OCI-M2 (cell line): ENCODE data around the gene PSMB8.
"Not testable (repeated sequence)": the region's sequence is repeated elsewhere in the genome, so short reads cannot be mapped to it uniquely, and the experiment has no call there.

Experiments
- DNase-seq: peaks from one replicate; lab custom pipeline; 2025; ENCODE audit not compliant: unreplicated experiment; lab: John Stamatoyannopoulos, UW

PSMB8 gene

DNA sequence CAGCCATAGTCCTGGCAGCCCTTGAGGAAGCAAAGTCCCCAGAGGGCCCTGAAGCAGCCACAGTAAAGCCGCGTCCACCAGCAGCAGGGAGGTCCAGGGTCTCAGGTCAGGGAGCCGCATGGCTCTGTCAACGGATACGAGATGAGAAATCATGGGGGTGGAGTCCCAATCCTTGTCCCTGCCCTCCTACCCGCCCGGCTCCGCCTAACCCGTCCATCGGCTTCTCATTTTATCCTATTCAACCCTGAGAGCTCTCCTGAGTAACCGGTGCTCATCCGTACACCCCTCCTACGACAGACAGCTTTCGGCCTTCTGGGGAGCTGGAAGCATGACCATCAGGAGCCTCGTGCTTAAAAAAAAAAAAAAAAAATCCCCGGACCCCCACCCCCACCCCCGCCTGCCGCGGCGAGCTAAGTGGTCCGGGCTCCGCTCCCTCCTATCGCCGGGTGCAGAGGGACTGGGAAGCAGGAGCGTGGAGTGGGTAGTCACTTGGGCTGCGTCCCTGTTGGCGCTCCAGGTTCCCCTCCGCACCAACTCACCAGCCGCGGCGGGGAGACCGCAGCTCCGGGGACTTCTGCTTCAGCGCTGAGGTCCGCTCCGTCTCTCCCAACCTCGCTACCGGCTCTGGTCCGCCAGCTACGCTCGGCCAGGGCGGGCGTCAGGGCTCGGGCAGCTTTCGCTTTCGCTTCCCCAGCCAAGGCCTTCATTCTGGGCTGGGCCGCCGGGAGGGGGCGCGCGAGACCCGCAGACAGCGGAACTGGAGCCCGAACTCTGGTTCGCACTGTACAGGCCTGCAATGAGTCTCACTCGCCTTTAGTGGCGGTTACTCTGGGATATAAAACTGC is 5.5 kb downstream of the PSMB8 start, which contains the start of gene TAP2:
Gene TAP2, minus strand, starts transcription at position 626 of the 845 bp plus-strand sequence. Its CDS starts 506 bp downstream, at position 120.
- DNase-seq = peak; percentile 88

DNA sequence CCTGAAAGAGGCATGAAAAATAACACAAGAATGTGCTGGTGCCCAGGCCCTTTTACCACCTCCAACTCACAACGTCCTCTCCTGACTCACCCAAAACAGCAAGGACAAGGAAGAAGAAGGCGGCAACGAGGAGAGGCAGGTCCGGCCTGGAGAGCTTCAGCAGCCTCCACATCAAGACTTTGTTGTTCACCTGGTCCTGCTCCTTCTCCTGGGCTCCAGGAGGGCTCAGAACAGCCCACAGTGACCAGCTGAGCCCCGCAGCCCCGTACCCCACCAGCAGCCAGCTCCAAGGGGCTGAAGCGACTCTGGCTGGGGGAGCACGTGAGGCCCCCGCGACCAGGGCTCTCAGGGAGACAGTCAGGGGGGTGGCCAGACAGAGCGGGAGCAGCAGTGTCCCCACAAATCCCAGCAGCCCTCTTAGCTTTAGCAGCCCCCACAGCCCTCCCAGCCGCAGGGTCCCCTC is 6.2 kb downstream of the PSMB8 start:
- no peak for DNase-seq

DNA sequence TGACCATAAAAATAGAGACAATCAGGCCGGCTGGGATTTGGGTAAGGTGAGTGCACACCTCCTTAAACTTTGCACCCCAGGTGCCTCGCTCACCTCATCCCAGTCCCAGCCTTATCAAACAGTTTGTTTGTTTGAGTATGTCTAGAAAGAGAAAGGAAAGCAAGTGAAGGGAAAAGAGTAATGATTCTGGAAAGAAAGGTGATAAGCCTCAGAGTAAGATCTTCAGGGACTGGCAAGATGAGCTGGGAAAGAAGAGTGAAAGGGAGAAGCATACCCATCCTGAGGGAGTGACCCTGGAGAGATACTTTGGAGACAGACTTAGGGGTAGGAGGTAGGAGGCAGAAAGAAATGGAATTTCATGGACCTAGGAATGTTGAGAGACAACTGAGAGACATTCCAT is 7.0 kb downstream of the PSMB8 start:
- DNase-seq = no peak

DNA sequence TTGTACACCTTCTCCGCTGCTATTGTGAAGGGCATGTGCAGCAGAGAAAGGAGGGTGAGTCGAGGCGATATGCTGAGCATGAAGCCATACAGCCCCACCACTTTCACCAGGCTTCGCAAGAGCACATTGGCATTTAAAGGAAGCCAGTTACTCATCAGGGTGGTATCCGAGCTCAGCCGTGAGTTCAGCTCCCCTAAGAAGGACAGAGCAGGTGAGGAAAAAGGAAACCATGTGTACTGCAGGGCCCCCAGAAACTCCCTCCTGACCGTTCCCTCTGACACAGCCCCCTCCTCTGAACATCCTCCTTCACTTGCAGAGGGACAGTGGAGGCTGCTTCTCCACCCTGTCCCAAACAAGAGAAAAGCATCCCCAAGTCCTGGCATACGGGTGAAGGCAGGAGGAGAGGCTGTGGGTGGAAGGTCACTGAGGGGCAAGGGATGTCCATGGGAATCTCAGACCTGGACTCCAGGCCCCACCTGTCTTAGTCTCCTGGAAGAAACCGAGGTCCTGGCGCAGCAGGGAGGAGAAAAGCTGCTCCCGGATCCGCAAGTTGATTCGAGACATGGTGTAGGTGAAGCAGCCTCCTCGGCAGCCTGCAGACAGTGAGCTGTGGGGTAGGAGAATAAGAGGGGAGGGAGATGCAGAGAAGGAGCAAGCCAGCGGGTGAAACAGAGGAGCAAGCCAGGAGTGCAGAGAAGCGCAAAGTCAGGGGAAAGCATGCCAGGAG is 8.5 kb downstream of the PSMB8 start:
- no peak for DNase-seq

DNA sequence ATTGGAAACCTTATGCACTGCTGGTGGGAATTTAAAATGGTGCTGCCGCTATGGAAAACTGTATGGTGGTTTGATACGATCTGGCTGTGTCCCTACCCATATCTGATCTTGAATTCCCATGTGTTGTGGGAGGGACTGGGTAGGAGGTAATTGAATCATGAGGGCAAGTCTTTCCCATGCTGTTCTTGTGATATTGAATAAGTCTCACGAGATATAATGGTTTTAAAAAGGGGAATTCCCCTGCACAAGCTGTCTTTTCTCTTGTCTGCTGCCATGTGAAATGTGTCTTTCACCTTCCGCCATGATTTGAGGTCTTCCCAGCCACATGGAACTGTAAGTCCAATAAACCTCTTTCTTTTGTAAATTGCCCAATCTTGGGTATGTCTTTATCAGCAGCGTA is 10.2 kb downstream of the PSMB8 start:
- no peak for DNase-seq

DNA sequence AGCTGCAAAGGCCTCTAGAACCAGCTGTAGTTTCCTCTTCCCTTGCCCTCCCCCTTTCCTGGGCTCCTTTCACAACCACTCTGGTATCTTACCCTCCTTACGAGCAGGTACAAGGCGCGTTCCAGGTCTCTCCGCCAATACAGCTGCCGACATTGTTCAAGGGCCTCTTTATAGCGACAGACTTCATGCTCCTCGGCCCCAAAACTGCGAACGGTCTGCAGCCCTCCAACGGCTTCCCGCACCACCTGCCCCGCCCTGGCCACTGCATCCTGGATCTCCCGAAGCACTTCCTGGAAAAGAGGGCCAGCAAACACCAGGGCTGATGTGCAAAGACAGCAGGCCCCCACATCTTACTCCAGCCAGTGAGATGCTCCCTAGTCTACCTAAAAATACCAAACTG is 11.3 kb downstream of the PSMB8 start:
- DNase-seq = no peak

DNA sequence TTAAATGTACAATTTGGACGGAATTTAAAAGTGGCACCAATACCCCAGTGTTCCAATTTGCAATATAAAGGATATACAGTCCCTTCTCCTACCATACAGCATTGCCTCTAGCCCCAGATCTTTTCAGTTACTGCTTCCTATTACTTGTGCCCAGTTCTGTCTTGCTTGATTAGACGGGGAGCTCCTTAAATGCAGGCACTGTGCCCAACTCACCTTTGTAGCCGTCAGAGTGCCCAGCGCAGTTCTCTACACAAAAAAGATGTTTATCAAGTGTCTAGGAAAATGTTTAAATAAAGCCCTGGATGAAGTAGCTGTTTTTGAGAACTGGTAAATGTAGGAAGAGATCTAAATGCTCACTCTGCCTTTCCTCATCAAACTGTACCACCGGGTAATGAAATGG is 12.9 kb downstream of the PSMB8 start:
- no peak for DNase-seq

DNA sequence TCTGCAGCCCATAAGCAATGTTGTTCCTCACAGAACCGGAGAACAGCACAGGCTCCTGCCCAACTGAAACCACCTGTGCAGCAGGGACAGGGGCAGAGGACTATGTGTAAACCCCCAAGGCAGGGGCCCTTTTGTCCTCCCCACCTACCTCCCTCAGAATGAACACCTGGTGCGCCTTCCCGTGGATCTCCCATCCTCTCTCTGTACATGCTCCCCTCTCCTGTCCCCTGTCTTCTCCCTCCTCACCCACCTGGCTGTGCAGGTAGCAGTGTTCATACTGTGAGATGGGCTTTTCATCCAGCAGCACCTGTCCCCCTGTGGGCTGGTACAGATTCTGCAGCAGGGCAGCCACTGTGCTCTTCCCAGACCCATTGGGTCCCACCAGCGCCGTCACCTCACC is 13.8 kb downstream of the PSMB8 start:
- no peak for DNase-seq

DNA sequence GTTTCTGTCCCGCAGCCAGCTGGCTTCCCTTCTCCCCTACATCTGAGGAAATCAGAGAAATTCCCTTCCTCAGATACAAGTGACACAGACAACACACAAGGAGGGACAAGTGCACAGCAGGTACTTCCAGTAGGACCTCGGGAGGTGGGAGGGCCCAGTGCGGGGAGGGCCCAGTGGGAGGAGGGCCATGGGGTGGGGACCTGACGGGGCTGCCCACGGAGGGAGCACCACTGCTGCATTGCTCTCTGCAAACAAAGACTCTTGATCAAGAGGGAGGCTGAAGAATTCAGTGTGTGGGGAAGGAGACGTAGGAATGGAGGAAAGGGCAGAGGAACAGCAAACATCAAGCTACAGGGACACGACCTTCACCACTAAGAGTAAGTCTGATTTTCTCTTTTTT is 14.4 kb downstream of the PSMB8 start:
- no peak for DNase-seq

DNA sequence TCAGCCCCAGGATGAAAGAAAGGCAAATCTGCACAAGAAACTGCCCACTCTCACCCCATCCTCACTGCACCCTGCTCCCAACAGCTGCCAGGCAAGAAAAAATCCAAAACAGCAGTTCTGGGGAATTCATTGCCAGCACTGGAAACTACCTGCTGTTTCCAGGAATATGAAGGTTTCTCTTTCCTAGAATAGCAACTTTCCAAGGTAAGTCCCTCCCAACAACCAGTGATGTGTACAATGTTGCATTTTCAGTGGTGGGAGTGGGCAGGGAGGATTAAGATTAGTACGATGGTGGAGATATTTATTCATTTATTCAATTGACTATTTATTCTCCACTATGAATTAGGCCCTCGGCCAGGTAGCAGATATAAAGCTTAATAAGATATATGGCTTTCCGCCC is 16.8 kb downstream of the PSMB8 start:
- DNase-seq = no peak

DNA sequence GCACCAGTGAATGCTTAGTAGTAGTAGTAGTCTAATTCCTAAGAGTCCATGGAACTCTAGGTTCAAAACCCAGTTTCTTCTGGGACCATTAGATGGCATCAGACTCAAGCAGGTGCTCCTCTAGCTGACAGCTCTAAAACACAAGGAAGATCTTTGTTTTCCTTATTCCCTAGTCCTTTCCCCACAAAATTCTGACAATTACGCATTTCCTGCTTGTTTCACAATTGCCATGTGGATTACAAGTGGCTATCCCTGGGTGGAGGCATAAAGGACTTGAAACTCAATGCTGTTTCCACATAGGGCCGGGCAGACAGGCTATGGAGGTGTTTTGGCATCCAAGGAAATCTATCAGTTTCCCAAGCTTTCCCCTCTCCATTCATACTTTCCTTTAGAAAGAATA is 17.9 kb downstream of the PSMB8 start:
- no peak for DNase-seq

DNA sequence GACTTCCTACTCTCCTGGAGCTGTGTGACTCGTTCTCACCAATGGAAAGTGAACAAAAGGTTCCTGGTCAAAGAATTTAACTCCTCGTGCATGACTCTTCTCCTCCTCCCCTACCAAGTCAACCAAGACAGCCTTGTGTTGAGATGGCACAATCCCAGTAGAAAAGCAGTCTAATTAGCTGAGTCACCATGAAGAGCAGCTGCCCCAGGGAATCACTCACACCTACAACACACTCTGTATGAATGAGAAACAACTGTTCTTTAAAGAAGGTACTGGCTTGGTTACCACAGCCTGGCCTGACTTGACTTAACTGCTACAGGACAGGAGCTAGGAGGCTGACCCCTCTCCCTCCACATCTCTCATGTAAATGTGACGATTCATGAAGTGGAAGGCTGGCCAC is 24.1 kb downstream of the PSMB8 start:
- DNase-seq = no peak

DNA sequence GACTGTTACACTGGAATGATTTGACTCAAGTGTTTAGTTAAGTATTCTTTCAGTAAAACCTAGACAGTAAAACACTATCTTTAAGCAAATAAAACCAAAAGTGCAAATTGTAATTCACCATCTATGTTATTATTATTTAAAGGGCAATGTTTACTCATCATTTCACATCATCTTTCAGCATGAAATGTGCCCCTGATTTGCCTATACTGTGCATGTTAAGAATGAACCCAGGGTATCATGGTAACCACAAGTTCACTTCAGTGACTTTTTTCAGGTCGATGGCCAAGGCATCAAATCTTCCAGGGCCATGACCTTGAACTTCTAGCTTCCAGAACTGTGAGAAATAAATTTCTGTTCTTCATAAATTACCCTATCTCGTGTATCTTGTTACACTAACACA is 25.0 kb downstream of the PSMB8 start:
- no peak for DNase-seq

DNA sequence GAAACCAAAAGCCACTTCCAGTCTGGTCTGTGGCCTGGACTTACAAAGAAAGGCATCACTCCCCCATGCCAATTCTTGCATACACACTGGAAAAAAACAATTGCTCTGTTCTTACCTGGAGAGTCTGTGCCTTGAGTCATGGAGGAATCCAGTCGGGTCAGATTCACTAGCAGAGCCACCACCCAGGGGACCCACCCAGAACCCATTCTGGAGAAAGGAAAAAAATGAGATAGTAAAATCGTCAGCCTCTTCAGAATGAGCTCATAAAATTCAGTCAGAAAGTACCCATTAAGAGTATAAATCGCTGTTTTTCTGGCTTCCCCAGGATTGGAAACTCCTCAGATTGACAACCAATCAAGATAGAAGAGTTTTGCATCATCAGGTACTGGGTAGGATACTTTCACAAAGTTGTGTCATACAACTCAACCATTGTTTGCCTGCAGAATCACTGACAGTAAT is 27.1 kb downstream of the PSMB8 start, which contains the start of gene HLA-DOB:
Gene HLA-DOB, minus strand, starts transcription at position 257 of the 459 bp plus-strand sequence. Its CDS starts 51 bp downstream, at position 206.
- no peak for DNase-seq

DNA sequence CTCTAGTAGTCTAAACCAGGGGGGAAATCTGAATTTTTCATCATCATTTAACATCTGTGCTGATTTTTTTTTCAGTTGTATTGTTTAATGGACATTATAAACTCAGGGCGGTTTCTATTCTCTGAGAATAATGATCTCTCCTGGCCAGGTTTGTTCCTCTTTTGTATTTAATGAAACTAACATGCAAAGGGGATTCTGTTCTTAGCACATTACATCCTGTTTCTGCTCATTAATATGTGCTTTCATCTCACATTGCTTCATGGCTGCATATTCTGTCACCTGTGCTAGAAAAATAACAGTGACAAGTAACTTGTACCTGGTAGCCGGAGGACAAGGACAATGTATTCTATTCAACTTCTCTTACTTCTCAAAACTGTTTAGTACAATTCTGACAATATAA is 27.9 kb downstream of the PSMB8 start:
- no peak for DNase-seq

DNA sequence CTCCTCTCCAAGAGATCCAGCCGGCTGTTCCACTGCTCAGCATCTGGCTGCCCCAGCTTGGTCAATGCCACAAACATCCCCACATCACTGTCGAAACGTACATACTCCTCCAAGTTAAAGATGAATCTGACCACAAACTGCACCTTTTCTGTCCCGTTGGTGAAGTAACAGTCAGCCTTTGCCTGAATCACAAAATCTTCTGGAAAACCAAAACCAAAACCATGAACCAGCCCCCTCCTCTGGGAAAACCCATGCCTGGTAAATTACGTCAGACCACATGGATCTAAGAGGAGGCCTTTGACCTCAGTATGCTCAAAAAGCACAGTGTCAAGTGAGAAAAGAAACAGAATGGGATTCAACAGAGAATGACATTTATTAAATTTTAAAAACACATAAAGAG is 28.7 kb downstream of the PSMB8 start:
- DNase-seq = no peak

DNA sequence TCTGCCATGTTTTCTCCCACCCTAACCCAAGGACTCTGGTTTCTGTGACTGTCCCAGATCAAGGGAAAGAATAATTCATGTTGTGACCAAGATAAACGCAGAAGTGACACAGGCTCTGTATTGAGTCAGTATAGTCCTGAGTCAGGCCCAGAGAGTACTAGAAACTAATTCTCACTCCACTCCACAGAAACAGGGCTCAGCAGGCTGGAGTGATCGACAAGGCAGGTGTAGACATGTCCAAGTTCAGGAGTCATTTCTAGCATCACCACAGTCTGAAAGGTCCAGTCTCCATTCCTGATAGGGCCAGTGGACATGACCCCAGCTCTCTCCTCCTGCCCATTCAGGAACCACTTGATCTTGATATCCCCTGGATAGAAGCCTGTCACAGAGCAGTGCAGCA is 29.7 kb downstream of the PSMB8 start:
- no peak for DNase-seq

DNA sequence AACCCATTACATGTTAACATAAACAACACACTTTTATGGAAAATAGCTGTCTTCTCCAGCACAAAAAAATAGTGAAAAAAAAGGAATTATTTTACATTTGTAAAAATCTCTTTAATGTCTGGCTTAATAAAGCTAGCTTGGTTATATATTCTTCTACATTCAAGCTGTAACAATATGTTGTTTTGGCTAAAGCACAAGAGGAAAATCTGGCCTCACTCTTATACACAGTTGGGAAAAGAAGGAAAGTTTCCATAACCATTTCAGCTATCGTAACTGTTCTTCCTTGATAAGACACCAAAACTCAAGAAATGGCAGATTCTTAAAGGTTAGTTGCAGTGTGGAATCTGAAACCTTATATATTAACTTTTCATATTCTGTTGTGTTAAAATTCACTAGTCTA is 34.7 kb downstream of the PSMB8 start:
- DNase-seq = no peak

DNA sequence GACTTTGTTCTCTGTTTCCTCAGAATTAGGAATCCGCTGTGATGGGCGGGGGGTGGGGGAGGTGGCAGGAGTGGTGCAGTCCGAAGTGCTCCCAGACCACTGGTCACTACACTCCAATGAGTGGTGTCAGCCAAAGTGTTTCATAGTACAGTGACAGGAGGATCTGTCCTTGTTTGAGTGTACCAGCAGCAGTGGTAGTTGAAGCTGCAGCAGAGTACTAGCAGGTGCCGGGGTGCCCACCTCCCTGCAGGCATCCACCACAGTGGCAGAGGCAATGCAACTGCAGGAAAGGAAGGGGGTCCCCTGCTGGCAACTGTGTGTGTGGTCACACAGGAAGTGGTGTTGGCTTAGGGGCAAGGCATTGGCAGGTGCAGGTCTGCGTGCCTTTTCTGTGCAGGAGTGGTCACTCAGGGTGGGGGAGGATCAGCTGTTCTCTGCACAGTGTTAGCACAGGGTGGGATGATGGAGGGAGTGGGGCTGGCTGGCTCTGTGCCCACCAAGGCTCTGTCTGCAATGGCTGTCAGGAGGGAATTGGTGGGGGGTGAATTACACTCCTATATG is 36.7 kb downstream of the PSMB8 start:
- no peak for DNase-seq

DNA sequence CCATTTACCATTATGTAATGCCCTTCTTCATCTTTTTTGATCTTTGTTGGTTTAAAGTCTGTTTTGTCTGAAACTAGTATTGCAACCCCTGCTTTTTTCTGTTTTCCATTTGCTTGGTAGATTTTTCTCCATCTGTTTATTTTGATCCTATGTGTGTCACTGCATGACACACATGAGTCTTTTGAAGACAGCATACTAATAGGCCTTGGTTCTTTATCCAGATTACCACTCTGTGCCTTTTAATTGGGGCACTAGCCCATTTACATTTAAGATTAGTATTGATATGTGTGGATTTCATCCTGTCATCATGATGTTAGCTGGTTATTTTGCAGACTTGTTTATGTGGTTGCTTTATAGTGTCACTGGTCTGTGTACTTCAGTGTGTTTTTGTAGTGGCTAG is 38.4 kb downstream of the PSMB8 start:
- not testable (repeated sequence) for DNase-seq

DNA sequence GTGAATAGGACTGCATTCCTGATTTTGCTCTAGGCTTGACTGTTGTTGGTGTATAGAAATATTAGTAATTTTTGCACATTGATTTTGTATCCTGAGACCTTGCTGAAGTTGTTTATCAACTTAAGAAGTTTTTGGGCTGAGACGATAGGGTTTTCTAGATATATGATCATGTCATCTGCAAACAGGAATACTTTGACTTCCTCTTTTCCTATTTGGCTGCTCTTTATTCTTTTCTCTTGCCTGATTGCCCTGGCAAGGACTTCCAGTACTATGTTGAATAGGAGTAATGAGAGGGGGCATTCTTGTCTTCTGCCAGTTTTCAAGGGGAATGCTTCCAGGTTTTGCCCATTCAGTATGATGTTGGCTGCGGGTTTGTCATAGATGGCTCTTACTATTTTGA is 40.4 kb downstream of the PSMB8 start:
- DNase-seq = no peak

DNA sequence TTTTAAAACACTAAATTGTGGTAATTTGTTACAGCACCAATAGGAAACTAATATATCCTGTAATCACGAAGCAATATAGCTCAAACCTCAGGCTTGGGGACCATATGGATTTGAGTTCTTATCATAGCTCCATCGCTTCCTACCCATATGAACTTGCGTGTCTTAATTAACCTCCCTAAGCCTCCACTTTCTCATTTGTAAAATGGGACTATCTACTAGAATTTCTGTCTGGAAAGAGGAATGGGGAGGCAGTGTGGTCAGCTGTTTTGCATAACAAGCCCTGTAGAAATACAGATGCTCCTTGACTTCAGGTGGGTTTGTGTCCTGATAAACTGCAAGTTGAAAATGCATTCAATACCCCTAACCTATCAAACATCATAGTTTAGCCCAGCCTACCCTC is 44.1 kb downstream of the PSMB8 start:
- no peak for DNase-seq
